B cell (primary cell): ENCODE data around the gene NIT2. TPM values are rescaled to one million over a fixed set of nuclear protein-coding genes. Genes with fewer than 3 reads are reported as not detected.

Experiments used
- ATAC-seq: fragments of 200-7000 bp; cut with Tn5 transposase; one replicate; pipeline ENCODE4 v1.10.0; 2021; ENCODE audit warnings: low read depth, mild to moderate bottlenecking, moderate number of reproducible peaks, moderate library complexity
- CTCF ChIA-PET: fragments of 350-600 bp; sonication (Branson Sonifier 250); formaldehyde crosslinking; loops from one replicate; lab custom pipeline; 2021; ENCODE audit warnings: antibody characterized with exemption, inconsistent platforms; lab: Charles Lee
- POLR2A ChIA-PET: fragments of 350-600 bp; sonication (Branson Sonifier 250); formaldehyde crosslinking; loops from one replicate; lab custom pipeline; 2021; ENCODE audit warnings: antibody characterized with exemption; lab: Charles Lee
- DNase-seq: peaks from one replicate; pipeline ENCODE4 v3.0.0; 2013
- H2AFZ ChIP-seq: 2 replicates; pipeline ENCODE4 v1.6.1; 2012; ENCODE audit warnings: mild to moderate bottlenecking, low read depth, low read length; ENCODE audit not compliant: insufficient read depth, poor library complexity, severe bottlenecking
- H3K27ac ChIP-seq, 2 donors: 1 replicate in 1 of 2; 2 replicates in 1 of 2; pipeline ENCODE4 v1.5.1; 2012 to 2013; ENCODE audit warnings: low read length in 2 of 2, mild to moderate bottlenecking in 2 of 2, moderate library complexity in 1 of 2
- H3K27me3 ChIP-seq, 4 experiments: fragments of 200-600 bp in 1 of 4; sonication (generic) in 1 of 4; replicated peaks in 1 of 4; 1 replicate in 2 of 4; 2 replicates in 2 of 4; pipeline versions ENCODE4 v1.6.1 to v1.7.0; 2013 to 2016; ENCODE audit warnings: low read length in 3 of 4, mild to moderate bottlenecking in 2 of 4, mixed read lengths in 1 of 4, moderate library complexity in 1 of 4; ENCODE audit not compliant: insufficient read depth in 4 of 4, control insufficient read depth in 3 of 4; ENCODE audit errors: control extremely low read depth in 1 of 4
- H3K36me3 ChIP-seq, 2 experiments: replicated peaks in 1 of 2; 1 replicate in 1 of 2; 2 replicates in 1 of 2; pipeline versions ENCODE4 v1.6.1 to v1.7.1; 2013; ENCODE audit warnings: low read length in 1 of 2; ENCODE audit not compliant: insufficient read depth in 2 of 2, control insufficient read depth in 1 of 2; ENCODE audit errors: control extremely low read depth in 1 of 2, extremely low read depth in 1 of 2
- H3K4me1 ChIP-seq, 2 donors: fragments of 200-600 bp in 1 of 2; sonication (generic) in 1 of 2; 1 replicate in 1 of 2; 2 replicates in 1 of 2; pipeline versions ENCODE4 v1.5.1 to v1.6.1; 2013 to 2017; ENCODE audit warnings: low read length in 2 of 2; ENCODE audit not compliant: control insufficient read depth in 2 of 2, insufficient read depth in 2 of 2
- H3K4me2 ChIP-seq: replicated peaks from 2 replicates; pipeline ENCODE3; 2012; ENCODE audit warnings: mild to moderate bottlenecking, low read depth, low read length; ENCODE audit not compliant: poor library complexity, severe bottlenecking
- H3K4me3 ChIP-seq, 5 experiments: fragments of 200-600 bp in 1 of 5; sonication (generic) in 1 of 5; 1 replicate in 3 of 5; 2 replicates in 2 of 5; pipeline versions ENCODE4 v1.5.1 to v1.7.0; 2011 to 2016; ENCODE audit warnings: low read length in 4 of 5, mild to moderate bottlenecking in 4 of 5, low read depth in 2 of 5, control low read depth in 1 of 5, moderate library complexity in 1 of 5; ENCODE audit not compliant: insufficient read depth in 1 of 5; ENCODE audit errors: control extremely low read depth in 1 of 5, extremely low read depth in 1 of 5
- H3K79me2 ChIP-seq: fragments of 200-600 bp; sonication (generic); one replicate; pipeline ENCODE4 v1.6.0; 2016; ENCODE audit warnings: low read length; ENCODE audit not compliant: control insufficient read depth, insufficient read depth
- H3K9ac ChIP-seq: fragments of 200-600 bp; sonication (generic); 2 replicates; pipeline ENCODE4 v1.6.1; 2017; ENCODE audit warnings: mild to moderate bottlenecking, low read length, moderate library complexity
- H3K9me3 ChIP-seq, 3 donors: one replicate each; pipeline versions ENCODE4 v1.6.1 to v1.7.1; 2013; ENCODE audit warnings: low read length in 2 of 3; ENCODE audit not compliant: control insufficient read depth in 2 of 3, insufficient read depth in 1 of 3; ENCODE audit errors: control extremely low read depth in 1 of 3
- H4K20me1 ChIP-seq: 2 replicates; pipeline ENCODE4 v1.6.0; 2012; ENCODE audit warnings: mild to moderate bottlenecking, low read length; ENCODE audit not compliant: insufficient read depth, control insufficient read depth, poor library complexity, severe bottlenecking
- H3K27ac Mint-ChIP-seq: one replicate; pipeline ENCODE4 v1.8.0; 2021; ENCODE audit warnings: mixed read lengths
- H3K27me3 Mint-ChIP-seq: one replicate; pipeline ENCODE4 v1.8.0; 2021; ENCODE audit warnings: mixed read lengths
- H3K4me1 Mint-ChIP-seq: one replicate; pipeline ENCODE4 v1.8.0; 2021; ENCODE audit warnings: mixed read lengths
- H3K4me3 Mint-ChIP-seq: one replicate; pipeline ENCODE4 v1.8.0; 2021; ENCODE audit warnings: mixed read lengths
- H3K9me3 Mint-ChIP-seq: one replicate; pipeline ENCODE4 v1.8.0; 2022; ENCODE audit warnings: mixed read lengths; ENCODE audit not compliant: insufficient read depth
- CTCF ChIP-seq: fragments of 200-600 bp; IDR thresholded peaks from one replicate; pipeline ENCODE4 v1.8.0; 2022; ENCODE audit warnings: antibody characterized with exemption, mild to moderate bottlenecking
- EZH2 ChIP-seq: IDR thresholded peaks from 2 replicates; pipeline ENCODE4 v1.6.1; 2012; ENCODE audit warnings: borderline replicate concordance, low read depth, mild to moderate bottlenecking, moderate library complexity, low read length; ENCODE audit not compliant: insufficient read depth, poor library complexity, severe bottlenecking
- WGBS: methylation state at CpG from one replicate; pipeline ENCODE4 v1.1.5; 2013; ENCODE audit warnings: missing lambda C conversion rate; ENCODE audit not compliant: insufficient coverage; 5-methylcytosine and 5-hydroxymethylcytosine counted together
- intact Hi-C: fragments of 100-400 bp; cut with micrococcal nuclease; formaldehyde crosslinking; loops from one replicate; pipeline ENCODE4 v1.10.0; 2022
- polyA plus RNA-seq: library from polyadenylated mRNA; depleted of rRNA; stranded (reverse); fragments of >200 nt; gene quantifications from 2 replicates; pipeline ENCODE4 v1.2.3, GENCODE V29; 2012
- total RNA-seq, 2 donors: library from RNA; stranded (reverse); fragments of 120-200 nt in 1 of 2; gene quantifications; 1 replicate in 1 of 2; 2 replicates in 1 of 2; pipeline versions ENCODE4 v1.2.3 to v1.2.4, GENCODE V29; 2013 to 2022

Gene NIT2
- total and polyA plus RNA-seq, 2 donors (not counting 1 experiment from before 2014, with no cell fraction given) = 32.4 to 36.5 TPM

GRCh38 chr3:100370756-100371155 lies 36.2 kb downstream of the NIT2 start:
- Histone ChIP-seq H3K9ac (no peak overlapping the region), H3K27ac (no peak overlapping the region), H3K4me1 (no peaks in the 10 kb centered on the region), H3K9me3 (no peaks in the 10 kb centered on the region), H3K79me2 (no peaks in the 10 kb centered on the region), H2AFZ (no peak overlapping the region), H3K27me3 (no peaks in the 10 kb centered on the region), H3K4me3 (no peak overlapping the region), H3K4me2 (no peak overlapping the region), H4K20me1 (no peaks in the 10 kb centered on the region), H3K36me3 (peaks cover 22 to 57% of the 10 kb centered on the region in 2 experiments)
- intact Hi-C loops = no loop called here
- no peaks in the 10 kb centered on the region for H3K4me1 Mint-ChIP-seq
- no peak for DNase-seq
- ATAC-seq = no peak
- H3K4me3 Mint-ChIP-seq = no peak overlapping the region
- WGBS = no CpG with 5 or more reads among the region's 1 CpG
- ChIA-PET CTCF (no interaction called here), POLR2A (no interaction called here)
- H3K27me3 Mint-ChIP-seq = no peaks in the 10 kb centered on the region
- H3K9me3 Mint-ChIP-seq = no peaks in the 10 kb centered on the region
- no peak overlapping the region for H3K27ac Mint-ChIP-seq
- no peak for TF ChIP-seq CTCF

- H3K27ac Mint-ChIP-seq = no peak overlapping the region
- H3K27me3 Mint-ChIP-seq = no peaks in the 10 kb centered on the region
- H3K9me3 ChIP-seq = no peaks in the 10 kb centered on the region
- H4K20me1 ChIP-seq = no peaks in the 10 kb centered on the region
- no peaks in the 10 kb centered on the region for H3K79me2 ChIP-seq
- intact Hi-C loops = no loop called here
- H3K36me3 ChIP-seq = peaks cover 12 to 49% of the 10 kb centered on the region in 2 experiments
- no peaks in the 10 kb centered on the region for H3K4me1 ChIP-seq
- no peak overlapping the region for H3K4me3 ChIP-seq
- no peaks in the 10 kb centered on the region for H3K27me3 ChIP-seq
- no peaks in the 10 kb centered on the region for H3K4me1 Mint-ChIP-seq
- no peak overlapping the region for H3K9ac ChIP-seq
- no peak for TF ChIP-seq EZH2
- no peak for TF ChIP-seq CTCF
- no peak overlapping the region for H3K27ac ChIP-seq
- H3K4me3 Mint-ChIP-seq = no peak overlapping the region
- ChIA-PET POLR2A (no interaction called here), CTCF (no interaction called here)
- no peak overlapping the region for H2AFZ ChIP-seq
- DNase-seq (no peak), ATAC-seq (no peak)
- no peak overlapping the region for H3K4me2 ChIP-seq
- no peaks in the 10 kb centered on the region for H3K9me3 Mint-ChIP-seq
Measured at GRCh38 chr3:100374521-100374920, 40.0 kb downstream of the NIT2 start.
